ENCODE results near the gene INTS6. TPM values are rescaled to one million over a fixed set of nuclear protein-coding genes. Genes with fewer than 3 reads are reported as not detected.

The INTS6 gene
- total RNA-seq, 6 experiments from 2014 or later, result 21.7 to 40.8 (median 32.7) TPM

DNA sequence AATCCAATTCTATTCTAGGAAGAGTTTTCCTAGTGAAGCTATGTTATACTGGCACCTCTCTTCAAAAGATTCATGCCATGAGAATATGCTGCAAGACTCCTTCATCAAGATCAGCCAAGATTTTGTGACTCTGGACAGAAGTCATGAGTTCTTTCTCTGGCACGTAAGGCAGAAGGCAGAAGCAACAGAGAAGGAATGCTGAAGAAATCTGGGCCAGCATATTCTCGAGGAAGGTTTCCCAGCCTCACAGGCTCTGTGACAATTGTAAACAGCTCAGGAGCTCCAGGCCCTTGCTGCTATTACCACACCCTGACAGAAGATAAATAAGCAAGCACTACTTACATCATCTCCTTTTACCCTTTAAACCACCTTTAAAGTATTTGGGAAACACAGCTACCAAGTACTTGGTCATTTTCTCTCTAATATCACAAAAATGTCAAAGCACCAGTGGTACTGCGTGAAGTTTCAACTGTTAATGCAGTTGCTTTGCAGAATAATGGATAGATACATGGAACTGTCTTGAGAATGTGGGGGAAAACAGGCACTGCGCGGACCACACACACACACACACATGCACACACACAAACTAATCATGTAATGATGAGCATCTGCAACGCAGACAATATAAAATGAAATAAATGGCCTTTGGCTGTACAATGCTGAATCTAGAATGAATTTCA, 55.4 kb downstream of the INTS6 start:
- Histone ChIP-seq H3K4me1 (peaks cover 0 to 14% (median 6%) of the 10 kb centered on the region in 4 donors), H3K36me3 (peaks cover 0 to 6% (median 2%) of the 10 kb centered on the region in 4 donors), H3K27ac (no peak overlapping the region), H3K9me3 (no peaks in the 10 kb centered on the region), H3K4me3 (no peak overlapping the region), H3K27me3 (no peaks in the 10 kb centered on the region)
- ATAC-seq, result peak; percentile 76 to 91 (median 84)
- no peak for DNase-seq
- WGBS (ENCODE audit: insufficient coverage, low coverage, low lambda C conversion rate, missing lambda C conversion rate), result 68% methylated on average over 6 of the region's 6 CpGs
- TF ChIP-seq, protein P1, sequence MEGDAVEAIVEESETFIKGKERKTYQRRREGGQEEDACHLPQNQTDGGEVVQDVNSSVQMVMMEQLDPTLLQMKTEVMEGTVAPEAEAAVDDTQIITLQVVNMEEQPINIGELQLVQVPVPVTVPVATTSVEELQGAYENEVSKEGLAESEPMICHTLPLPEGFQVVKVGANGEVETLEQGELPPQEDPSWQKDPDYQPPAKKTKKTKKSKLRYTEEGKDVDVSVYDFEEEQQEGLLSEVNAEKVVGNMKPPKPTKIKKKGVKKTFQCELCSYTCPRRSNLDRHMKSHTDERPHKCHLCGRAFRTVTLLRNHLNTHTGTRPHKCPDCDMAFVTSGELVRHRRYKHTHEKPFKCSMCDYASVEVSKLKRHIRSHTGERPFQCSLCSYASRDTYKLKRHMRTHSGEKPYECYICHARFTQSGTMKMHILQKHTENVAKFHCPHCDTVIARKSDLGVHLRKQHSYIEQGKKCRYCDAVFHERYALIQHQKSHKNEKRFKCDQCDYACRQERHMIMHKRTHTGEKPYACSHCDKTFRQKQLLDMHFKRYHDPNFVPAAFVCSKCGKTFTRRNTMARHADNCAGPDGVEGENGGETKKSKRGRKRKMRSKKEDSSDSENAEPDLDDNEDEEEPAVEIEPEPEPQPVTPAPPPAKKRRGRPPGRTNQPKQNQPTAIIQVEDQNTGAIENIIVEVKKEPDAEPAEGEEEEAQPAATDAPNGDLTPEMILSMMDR (IDR thresholded peaks at IDR 0.05), result no peak
- TF ChIP-seq POLR2A (IDR thresholded peaks at IDR 0.05), result no peak
- intact Hi-C loops (cut with DNase I), result no loop called here

DNA sequence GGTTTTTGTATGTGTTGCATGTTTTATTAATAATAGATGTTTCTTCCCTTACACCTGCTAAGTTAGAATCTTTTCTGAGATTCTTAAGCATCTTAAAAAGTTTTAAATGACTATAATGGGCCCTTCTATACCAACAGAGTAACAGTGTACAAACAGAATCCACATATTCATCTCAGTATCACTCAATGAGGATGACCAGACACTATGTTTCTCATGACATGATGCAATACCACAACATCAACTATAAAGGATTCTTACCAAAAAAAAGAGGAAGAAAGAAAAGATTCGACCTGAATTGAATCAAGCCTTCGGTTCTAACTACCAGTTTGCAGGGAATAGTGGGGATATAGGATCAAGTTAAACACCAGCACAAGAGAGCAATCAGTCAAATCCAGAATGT, 56.5 kb downstream of the INTS6 start:
- H3K36me3 ChIP-seq, result peaks cover 0 to 6% (median 2%) of the 10 kb centered on the region in 4 donors
- no peak for DNase-seq
- no peak overlapping the region for H3K4me3 ChIP-seq
- H3K27me3 ChIP-seq, result no peaks in the 10 kb centered on the region
- WGBS (ENCODE audit: insufficient coverage, low coverage, low lambda C conversion rate, missing lambda C conversion rate), result 75% methylated on average over 2 of the region's 2 CpGs
- no peaks in the 10 kb centered on the region for H3K9me3 ChIP-seq
- peak in 1 of 4 donors; percentile 17 for ATAC-seq
- peaks cover 0 to 13% (median 5%) of the 10 kb centered on the region in 4 donors for H3K4me1 ChIP-seq
- TF ChIP-seq POLR2A (IDR thresholded peaks at IDR 0.05), result no peak
- TF ChIP-seq, protein P1 (IDR thresholded peaks at IDR 0.05), result no peak
- no peak overlapping the region for H3K27ac ChIP-seq
- intact Hi-C loops (cut with DNase I), result no loop called here

DNA sequence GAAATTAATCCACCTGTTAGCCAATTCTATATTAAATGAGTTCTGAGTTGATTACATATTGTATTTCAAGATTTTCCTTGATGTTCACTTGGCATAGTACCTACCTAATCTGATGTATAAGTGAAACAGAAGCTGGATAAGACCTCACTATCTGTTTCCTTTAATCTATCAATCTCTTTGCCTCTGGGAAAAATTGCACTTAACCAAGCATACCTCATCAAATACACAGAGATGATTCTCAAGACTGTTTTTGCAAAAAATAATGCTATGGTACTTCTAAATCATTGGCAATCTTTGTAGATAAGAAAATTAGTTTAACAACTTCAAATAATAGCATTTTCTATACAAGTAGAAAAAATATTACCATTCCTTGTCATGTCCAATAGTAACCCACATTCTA, 58.1 kb downstream of the INTS6 start:
- intact Hi-C loops (cut with DNase I), result no loop called here
- Histone ChIP-seq H3K9me3 (no peaks in the 10 kb centered on the region), H3K27me3 (no peaks in the 10 kb centered on the region), H3K4me3 (no peak overlapping the region), H3K27ac (no peak overlapping the region), H3K4me1 (peaks cover 0 to 13% (median 4%) of the 10 kb centered on the region in 4 donors), H3K36me3 (peaks cover 0 to 6% (median 0%) of the 10 kb centered on the region in 4 donors)
- DNase-seq (no peak), ATAC-seq (no peak)
- no peak for TF ChIP-seq POLR2A (IDR thresholded peaks at IDR 0.05)

DNA sequence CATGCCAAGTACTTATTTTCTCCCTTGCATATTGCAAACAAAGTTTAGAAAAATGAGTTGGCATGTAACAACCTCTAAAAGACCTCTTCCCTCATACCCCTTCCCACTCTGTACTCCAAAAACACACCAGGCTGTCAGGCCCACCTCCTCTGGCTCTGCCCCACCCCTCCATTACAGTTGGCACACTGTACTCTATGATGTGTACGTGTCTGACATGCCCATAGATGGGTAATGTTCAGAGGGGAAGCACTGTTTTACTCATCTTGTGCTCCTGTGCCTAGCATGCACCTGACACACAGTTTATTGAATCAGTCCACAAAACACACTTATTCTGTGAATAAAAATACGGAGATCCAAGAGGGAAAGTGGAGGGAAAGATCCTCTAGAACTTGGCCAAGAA, 67.7 kb downstream of the INTS6 start:
- TF ChIP-seq POLR2A (IDR thresholded peaks at IDR 0.05), result no peak
- TF ChIP-seq, protein P1 (IDR thresholded peaks at IDR 0.05), result no peak
- 81% methylated on average over 2 of the region's 2 CpGs for WGBS (ENCODE audit: insufficient coverage, low coverage, low lambda C conversion rate, missing lambda C conversion rate)
- Histone ChIP-seq H3K9me3 (no peaks in the 10 kb centered on the region), H3K27me3 (no peaks in the 10 kb centered on the region), H3K4me3 (no peak overlapping the region), H3K4me1 (no peaks in the 10 kb centered on the region), H3K36me3 (peaks cover 0 to 34% (median 18%) of the 10 kb centered on the region in 4 donors), H3K27ac (no peak overlapping the region)
- intact Hi-C loops (cut with DNase I), result no loop called here
- no peak for ATAC-seq
- no peak for DNase-seq

DNA sequence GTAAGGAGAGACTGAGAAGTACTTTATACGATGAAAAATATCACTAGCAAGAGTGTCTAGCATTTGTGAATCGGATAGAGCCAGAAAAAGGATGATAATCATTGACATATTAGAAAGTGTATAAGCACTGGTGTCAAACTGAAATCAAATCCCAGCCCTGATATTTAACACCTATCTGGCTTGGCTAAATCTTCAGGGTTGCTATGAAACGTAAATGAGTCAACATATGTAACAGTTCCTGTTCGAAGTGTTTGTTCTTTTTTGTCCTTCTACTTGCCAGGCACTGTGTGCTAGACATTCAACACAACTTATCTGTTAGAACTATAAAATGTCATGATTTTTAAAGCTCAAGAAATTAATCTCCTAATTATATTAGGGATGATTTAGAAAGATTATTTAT, 72.6 kb downstream of the INTS6 start:
- Histone ChIP-seq H3K36me3 (peaks cover 0 to 60% (median 21%) of the 10 kb centered on the region in 4 donors), H3K9me3 (no peaks in the 10 kb centered on the region), H3K27ac (no peak overlapping the region), H3K4me1 (no peaks in the 10 kb centered on the region), H3K4me3 (no peak overlapping the region), H3K27me3 (no peaks in the 10 kb centered on the region)
- TF ChIP-seq, protein P1 (IDR thresholded peaks at IDR 0.05), result no peak
- TF ChIP-seq POLR2A (IDR thresholded peaks at IDR 0.05), result no peak
- no peak for DNase-seq
- ATAC-seq, result no peak
- 90% methylated on average over 4 of the region's 4 CpGs for WGBS (ENCODE audit: insufficient coverage, low coverage, low lambda C conversion rate, missing lambda C conversion rate)
- intact Hi-C loops (cut with DNase I), result no loop called here

Measured in right lobe of liver (tissue), 6 donors.